Fibroblast of gingiva (primary cell): ENCODE results near the gene HIVEP1.
"Not testable (repeated sequence)": the region's sequence is repeated elsewhere in the genome, so short reads cannot be mapped to it uniquely, and the experiment has no call there.

Source experiments
- DNase-seq: peaks from one replicate; pipeline ENCODE4 v3.0.0-alpha.2; 2011; ENCODE audit warnings: low read depth

Gene HIVEP1

GRCh38 chr6:12088531-12088930 lies 76.4 kb downstream of the HIVEP1 start:
- DNase-seq: no peak

- DNase-seq: no peak
Observed at GRCh38 chr6:12090714-12091113, 78.6 kb downstream of the HIVEP1 start.

GRCh38 chr6:12092762-12093161 lies 80.7 kb downstream of the HIVEP1 start:
- no peak for DNase-seq

- no peak for DNase-seq
Observed at GRCh38 chr6:12094689-12095088, 82.6 kb downstream of the HIVEP1 start.

- DNase-seq: no peak
Observed at GRCh38 chr6:12096342-12096741, 84.2 kb downstream of the HIVEP1 start.

GRCh38 chr6:12097791-12098190 lies 85.7 kb downstream of the HIVEP1 start:
- peak; percentile 61 for DNase-seq

- no peak for DNase-seq
Observed at GRCh38 chr6:12099623-12100338, 87.7 kb downstream of the HIVEP1 start.

GRCh38 chr6:12101048-12101447 lies 88.9 kb downstream of the HIVEP1 start:
- no peak for DNase-seq

- no peak for DNase-seq
Observed at GRCh38 chr6:12101653-12102312, 89.7 kb downstream of the HIVEP1 start.

GRCh38 chr6:12102350-12102749 lies 90.2 kb downstream of the HIVEP1 start:
- DNase-seq: no peak

GRCh38 chr6:12103158-12103557 lies 91.0 kb downstream of the HIVEP1 start:
- no peak for DNase-seq

GRCh38 chr6:12105271-12105670 lies 93.2 kb downstream of the HIVEP1 start:
- DNase-seq: no peak

GRCh38 chr6:12108376-12108775 lies 96.3 kb downstream of the HIVEP1 start:
- not testable (repeated sequence) for DNase-seq

- DNase-seq: no peak
Observed at GRCh38 chr6:12110523-12111362, 98.6 kb downstream of the HIVEP1 start.

- no peak for DNase-seq
Observed at GRCh38 chr6:12111363-12111670, 99.2 kb downstream of the HIVEP1 start.

GRCh38 chr6:12112540-12113189 lies 100.6 kb downstream of the HIVEP1 start:
- no peak for DNase-seq

- peak; percentile 34 for DNase-seq
Observed at GRCh38 chr6:12113190-12113577, 101.1 kb downstream of the HIVEP1 start.

GRCh38 chr6:12114055-12114503 lies 102.0 kb downstream of the HIVEP1 start:
- DNase-seq: no peak

GRCh38 chr6:12115001-12115400 lies 102.9 kb downstream of the HIVEP1 start:
- no peak for DNase-seq

GRCh38 chr6:12115492-12115891 lies 103.4 kb downstream of the HIVEP1 start:
- no peak for DNase-seq

GRCh38 chr6:12116264-12116800 lies 104.2 kb downstream of the HIVEP1 start:
- DNase-seq: no peak

- no peak for DNase-seq
Observed at GRCh38 chr6:12116978-12117377, 104.9 kb downstream of the HIVEP1 start.
